Measurements from ENCODE around the gene NOP56.

The NOP56 gene, protein sequence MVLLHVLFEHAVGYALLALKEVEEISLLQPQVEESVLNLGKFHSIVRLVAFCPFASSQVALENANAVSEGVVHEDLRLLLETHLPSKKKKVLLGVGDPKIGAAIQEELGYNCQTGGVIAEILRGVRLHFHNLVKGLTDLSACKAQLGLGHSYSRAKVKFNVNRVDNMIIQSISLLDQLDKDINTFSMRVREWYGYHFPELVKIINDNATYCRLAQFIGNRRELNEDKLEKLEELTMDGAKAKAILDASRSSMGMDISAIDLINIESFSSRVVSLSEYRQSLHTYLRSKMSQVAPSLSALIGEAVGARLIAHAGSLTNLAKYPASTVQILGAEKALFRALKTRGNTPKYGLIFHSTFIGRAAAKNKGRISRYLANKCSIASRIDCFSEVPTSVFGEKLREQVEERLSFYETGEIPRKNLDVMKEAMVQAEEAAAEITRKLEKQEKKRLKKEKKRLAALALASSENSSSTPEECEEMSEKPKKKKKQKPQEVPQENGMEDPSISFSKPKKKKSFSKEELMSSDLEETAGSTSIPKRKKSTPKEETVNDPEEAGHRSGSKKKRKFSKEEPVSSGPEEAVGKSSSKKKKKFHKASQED

DNA sequence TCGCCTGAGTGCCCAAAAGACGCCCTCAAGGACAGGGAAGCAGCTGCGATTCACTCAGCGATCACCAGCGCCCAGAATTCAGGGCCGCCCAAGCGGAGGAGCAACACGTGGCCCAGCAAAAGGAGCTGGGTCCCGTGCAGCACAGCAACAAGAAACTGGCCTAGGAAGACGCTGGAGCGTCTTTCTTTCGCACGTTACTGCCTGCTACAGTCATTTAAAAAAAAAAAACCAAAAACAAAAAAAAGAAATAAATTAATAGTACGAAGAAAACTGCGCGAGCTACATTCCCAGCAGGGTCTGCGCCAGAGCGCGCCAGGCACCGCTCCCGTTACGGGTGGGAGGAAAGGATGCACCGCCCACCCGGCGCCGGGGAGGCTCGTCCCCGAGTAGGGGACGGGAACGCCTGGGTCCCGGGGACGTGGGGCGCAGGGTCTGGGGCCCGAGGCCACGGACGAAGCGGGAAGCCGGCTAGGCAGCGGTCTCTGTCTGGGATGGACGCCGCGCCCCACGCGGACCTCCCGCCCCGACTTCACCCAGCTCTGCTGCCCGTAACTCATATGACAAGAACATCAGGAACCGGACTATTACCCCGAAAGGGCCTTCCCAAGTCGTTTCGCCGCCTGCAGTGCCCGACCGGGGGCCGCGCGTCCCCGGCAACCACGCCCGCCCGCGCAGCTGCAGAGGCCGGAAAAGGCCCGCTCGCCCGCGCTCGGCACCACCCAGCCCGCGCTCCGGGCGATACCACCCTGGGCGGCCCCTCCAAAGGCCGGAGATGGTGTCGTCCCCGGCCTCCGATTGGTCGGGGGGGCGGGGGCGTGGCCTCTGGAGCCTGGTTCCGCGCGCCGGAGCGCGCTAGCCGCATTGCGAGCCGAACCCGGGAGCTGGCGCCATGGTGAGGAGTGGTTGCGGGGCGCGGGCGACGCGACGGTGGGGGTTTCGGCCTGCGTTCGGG, at the start of gene NOP56:
Gene NOP56 (plus strand): TSS at position 861 of the 952 bp plus-strand sequence. CDS start 29 bp downstream, at position 890.
- intact Hi-C loops (cut with DNase I; ENCODE audit: low total_unique reads), result loop anchor here (2.0 to 10.0 kb wide), 4 partner anchors 41 to 1185 kb away; partner anchors contain the start of genes EBF4, NSFL1C and SNRPB
- Histone ChIP-seq H3K4me1 (peaks cover 0 to 21% (median 13%) of the 10 kb centered on the region in 4 donors), H3K9me3 (no peaks in the 10 kb centered on the region), H3K36me3 (peaks cover 30 to 37% (median 30%) of the 10 kb centered on the region in 3 donors), H3K4me3 (peak within 1 kb of the TSS; percentile 66 to 84), H3K27ac (peak within 1 kb of the TSS; percentile 82 to 89), H3K27me3 (no peaks in the 10 kb centered on the region)
- DNase-seq, result peak; percentile 85 to 94
- TF ChIP-seq, protein P1, sequence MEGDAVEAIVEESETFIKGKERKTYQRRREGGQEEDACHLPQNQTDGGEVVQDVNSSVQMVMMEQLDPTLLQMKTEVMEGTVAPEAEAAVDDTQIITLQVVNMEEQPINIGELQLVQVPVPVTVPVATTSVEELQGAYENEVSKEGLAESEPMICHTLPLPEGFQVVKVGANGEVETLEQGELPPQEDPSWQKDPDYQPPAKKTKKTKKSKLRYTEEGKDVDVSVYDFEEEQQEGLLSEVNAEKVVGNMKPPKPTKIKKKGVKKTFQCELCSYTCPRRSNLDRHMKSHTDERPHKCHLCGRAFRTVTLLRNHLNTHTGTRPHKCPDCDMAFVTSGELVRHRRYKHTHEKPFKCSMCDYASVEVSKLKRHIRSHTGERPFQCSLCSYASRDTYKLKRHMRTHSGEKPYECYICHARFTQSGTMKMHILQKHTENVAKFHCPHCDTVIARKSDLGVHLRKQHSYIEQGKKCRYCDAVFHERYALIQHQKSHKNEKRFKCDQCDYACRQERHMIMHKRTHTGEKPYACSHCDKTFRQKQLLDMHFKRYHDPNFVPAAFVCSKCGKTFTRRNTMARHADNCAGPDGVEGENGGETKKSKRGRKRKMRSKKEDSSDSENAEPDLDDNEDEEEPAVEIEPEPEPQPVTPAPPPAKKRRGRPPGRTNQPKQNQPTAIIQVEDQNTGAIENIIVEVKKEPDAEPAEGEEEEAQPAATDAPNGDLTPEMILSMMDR (IDR thresholded peaks at IDR 0.05), result no peak

DNA sequence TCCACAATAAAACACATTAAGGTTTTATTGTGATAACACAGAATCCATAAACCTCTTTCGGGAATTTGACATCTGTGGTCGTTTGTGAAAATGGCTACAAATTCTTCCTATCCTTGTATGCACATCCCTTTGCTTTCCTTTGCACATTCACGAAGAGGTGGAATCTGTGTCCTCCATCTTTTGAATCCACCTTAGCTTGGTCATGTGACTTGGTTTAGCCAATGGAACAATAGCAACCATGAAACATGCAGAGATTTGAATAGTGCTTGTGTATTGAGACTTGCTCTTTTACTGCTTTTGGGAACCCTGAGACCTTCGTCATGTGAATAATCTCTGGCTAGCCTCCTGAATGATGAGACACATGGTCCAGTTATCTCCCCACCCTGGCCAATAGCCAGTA, 49.7 kb upstream of the NOP56 start:
- H3K4me3 ChIP-seq, result no peak overlapping the region
- no peaks in the 10 kb centered on the region for H3K27me3 ChIP-seq
- no peak for DNase-seq
- TF ChIP-seq, protein P1 (IDR thresholded peaks at IDR 0.05), result no peak
- H3K9me3 ChIP-seq, result peaks cover 0 to 8% (median 4%) of the 10 kb centered on the region in 3 donors
- no peak overlapping the region for H3K27ac ChIP-seq
- H3K4me1 ChIP-seq, result no peaks in the 10 kb centered on the region
- no peaks in the 10 kb centered on the region for H3K36me3 ChIP-seq
- intact Hi-C loops (cut with DNase I; ENCODE audit: low total_unique reads), result no loop called here

DNA sequence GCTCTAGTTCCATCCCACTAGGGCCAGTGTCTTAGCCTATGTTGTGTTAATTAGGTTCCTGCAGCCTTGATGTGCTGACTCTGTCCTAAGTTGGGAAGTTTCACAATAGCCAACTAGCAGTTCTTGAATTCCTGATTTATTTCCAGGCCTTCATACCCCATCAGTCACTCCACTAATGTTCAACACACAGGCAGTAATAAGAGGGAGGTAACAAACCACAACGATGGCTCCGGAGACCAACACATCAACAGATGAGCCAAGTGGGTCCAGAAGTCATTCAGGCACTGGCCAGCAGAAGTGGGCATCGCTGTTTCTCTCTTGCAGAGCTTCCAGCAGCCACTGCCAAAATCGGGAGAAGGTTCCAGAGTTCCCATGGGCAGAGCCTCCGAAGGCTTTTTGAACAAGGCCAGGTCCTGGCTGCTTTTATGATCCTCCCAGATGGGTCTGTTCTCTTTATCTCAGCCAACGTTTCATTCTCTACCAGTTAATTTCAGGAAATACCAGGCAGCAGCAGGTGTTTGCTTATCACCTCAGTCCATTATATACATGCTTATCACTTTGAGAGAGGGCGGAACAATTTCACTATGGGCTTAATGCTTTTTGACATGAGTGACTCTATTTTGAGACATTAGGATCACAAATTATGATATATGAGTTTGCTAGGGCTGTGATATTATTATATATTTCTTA, 48.5 kb upstream of the NOP56 start:
- Histone ChIP-seq H3K36me3 (no peaks in the 10 kb centered on the region), H3K27me3 (no peaks in the 10 kb centered on the region), H3K4me1 (no peaks in the 10 kb centered on the region), H3K4me3 (no peak overlapping the region), H3K9me3 (peaks cover 0 to 8% (median 4%) of the 10 kb centered on the region in 3 donors), H3K27ac (no peak overlapping the region)
- TF ChIP-seq, protein P1 (IDR thresholded peaks at IDR 0.05), result no peak
- DNase-seq, result no peak
- intact Hi-C loops (cut with DNase I; ENCODE audit: low total_unique reads), result no loop called here

DNA sequence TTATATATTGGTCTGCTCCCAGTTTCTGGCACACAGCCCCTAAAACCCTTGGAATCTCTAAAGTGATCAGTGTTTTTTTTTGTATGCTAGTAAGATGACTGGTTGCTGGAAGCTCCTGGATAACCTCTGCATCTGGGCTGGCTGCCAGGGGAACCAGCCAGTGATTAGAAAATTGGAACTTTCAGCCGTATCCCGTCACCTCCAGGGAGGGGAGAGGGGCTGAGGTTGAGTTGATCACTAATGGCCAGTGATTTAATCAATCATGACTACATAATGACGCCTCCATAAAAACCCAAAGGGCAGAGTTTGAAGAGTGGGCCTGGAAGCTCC, 48.0 kb upstream of the NOP56 start:
- Histone ChIP-seq H3K4me3 (no peak overlapping the region), H3K27ac (no peak overlapping the region), H3K4me1 (no peaks in the 10 kb centered on the region), H3K27me3 (no peaks in the 10 kb centered on the region), H3K36me3 (no peaks in the 10 kb centered on the region), H3K9me3 (peaks cover 0 to 8% (median 4%) of the 10 kb centered on the region in 3 donors)
- TF ChIP-seq, protein P1 (IDR thresholded peaks at IDR 0.05), result no peak
- DNase-seq, result no peak
- intact Hi-C loops (cut with DNase I; ENCODE audit: low total_unique reads), result no loop called here

DNA sequence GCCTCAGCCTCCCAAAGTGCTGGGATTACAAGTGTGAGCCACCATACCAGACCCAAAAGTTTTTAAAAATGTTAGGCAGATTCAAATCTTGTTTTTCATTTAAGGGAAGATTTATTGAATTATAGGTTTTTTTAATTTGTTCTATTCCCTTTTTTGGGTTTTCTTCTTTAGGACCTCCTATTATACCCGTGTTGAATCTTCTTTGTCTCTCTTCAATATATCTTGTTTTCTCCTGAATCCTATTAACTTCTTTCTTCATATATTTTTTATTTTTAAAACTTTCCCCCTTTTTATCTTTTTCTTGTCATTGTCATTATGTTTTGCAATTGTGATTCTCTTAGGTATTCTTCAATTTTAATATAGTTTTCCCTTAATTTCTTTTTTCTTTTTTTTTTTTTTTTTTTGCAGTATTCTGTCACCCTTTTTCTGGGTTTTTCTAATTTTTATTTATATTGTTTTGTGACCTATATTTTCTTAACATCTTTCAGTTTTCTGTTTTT, 45.9 kb upstream of the NOP56 start:
- Histone ChIP-seq H3K36me3 (no peaks in the 10 kb centered on the region), H3K4me3 (no peak overlapping the region), H3K4me1 (no peaks in the 10 kb centered on the region), H3K27ac (no peak overlapping the region), H3K9me3 (peaks cover 0 to 8% (median 4%) of the 10 kb centered on the region in 3 donors), H3K27me3 (peaks cover 0 to 5% of the 10 kb centered on the region in 2 donors)
- TF ChIP-seq, protein P1 (IDR thresholded peaks at IDR 0.05), result no peak
- intact Hi-C loops (cut with DNase I; ENCODE audit: low total_unique reads), result no loop called here
- no peak for DNase-seq
